Fibroblast of villous mesenchyme (primary cell): ENCODE results near the gene TTC7B. TPM values are rescaled to one million over a fixed set of nuclear protein-coding genes. Genes with fewer than 3 reads are reported as not detected.

Source experiments
- DNase-seq: peaks from one replicate; pipeline ENCODE4 v3.0.0-alpha.2; 2010; ENCODE audit warnings: low read depth
- H3K4me3 ChIP-seq: 2 replicates; pipeline ENCODE4 v1.5.1; 2011; ENCODE audit warnings: low read depth, mild to moderate bottlenecking, low read length
- total RNA-seq: library from RNA; depleted of rRNA; stranded (reverse); fragments of >200 nt; gene quantifications from 2 replicates; pipeline ENCODE4 v1.2.3, GENCODE V29; 2012
- TF ChIP-seq, protein P1 (sequence below): IDR thresholded peaks from 2 replicates; pipeline ENCODE4 v1.5.1; 2012; ENCODE audit warnings: low read depth, mild to moderate bottlenecking, low read length; ENCODE audit not compliant: insufficient read depth

Gene TTC7B
- total RNA-seq, 1 donor = 16.8 TPM

DNA sequence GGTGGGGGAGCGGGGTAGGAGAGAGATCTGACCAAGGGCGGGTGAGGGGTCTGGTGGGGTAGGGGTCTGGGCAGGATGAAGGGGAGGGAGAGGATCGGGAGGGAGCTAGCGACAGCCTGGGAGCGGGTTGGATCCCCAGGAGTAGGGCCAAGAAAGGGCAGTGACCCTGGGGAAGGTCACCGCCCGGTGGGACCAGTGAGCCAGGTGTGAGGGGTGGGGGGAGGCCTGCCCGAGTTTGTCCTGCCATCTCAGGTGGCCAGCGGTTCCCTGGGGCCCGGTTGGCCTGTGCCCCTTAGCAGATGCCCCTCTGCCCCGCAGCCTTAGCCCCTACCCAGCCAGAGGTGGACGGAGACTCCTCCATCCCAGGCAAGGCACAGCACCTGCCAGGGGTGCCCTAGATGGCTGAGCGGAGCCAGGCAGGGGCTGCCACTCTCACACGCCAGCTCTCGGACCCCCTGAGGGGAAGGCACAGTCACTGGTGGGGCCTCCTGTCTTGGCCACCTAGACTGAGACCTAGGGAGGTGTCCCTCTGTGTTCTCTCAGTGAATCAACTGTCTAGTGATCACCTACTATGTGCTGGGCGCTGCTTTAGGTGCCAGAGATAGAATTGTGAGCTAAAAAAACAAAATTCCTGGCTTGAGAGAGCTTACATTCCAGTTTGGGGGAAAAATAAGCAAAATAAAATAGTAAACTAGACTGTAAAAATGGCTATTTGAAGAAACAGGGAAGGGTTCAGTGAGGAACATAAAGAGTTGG, 629 bp upstream of the TTC7B start:
- peak overlapping the region; percentile 33 for H3K4me3 ChIP-seq
- DNase-seq = no peak
- TF ChIP-seq, protein P1, sequence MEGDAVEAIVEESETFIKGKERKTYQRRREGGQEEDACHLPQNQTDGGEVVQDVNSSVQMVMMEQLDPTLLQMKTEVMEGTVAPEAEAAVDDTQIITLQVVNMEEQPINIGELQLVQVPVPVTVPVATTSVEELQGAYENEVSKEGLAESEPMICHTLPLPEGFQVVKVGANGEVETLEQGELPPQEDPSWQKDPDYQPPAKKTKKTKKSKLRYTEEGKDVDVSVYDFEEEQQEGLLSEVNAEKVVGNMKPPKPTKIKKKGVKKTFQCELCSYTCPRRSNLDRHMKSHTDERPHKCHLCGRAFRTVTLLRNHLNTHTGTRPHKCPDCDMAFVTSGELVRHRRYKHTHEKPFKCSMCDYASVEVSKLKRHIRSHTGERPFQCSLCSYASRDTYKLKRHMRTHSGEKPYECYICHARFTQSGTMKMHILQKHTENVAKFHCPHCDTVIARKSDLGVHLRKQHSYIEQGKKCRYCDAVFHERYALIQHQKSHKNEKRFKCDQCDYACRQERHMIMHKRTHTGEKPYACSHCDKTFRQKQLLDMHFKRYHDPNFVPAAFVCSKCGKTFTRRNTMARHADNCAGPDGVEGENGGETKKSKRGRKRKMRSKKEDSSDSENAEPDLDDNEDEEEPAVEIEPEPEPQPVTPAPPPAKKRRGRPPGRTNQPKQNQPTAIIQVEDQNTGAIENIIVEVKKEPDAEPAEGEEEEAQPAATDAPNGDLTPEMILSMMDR = no peak

DNA sequence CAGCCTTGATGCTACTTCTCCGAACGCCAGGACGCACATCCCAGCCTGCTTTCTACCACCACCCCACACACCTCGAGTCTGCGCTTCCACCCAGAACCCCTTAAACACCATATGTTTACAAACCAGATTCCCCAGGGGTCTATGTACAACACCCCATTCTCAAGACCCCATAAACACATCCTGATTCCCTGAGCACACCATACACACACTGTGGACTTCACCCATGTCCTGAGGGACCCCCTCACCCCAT, 733 bp downstream of the TTC7B start:
- DNase-seq = no peak

DNA sequence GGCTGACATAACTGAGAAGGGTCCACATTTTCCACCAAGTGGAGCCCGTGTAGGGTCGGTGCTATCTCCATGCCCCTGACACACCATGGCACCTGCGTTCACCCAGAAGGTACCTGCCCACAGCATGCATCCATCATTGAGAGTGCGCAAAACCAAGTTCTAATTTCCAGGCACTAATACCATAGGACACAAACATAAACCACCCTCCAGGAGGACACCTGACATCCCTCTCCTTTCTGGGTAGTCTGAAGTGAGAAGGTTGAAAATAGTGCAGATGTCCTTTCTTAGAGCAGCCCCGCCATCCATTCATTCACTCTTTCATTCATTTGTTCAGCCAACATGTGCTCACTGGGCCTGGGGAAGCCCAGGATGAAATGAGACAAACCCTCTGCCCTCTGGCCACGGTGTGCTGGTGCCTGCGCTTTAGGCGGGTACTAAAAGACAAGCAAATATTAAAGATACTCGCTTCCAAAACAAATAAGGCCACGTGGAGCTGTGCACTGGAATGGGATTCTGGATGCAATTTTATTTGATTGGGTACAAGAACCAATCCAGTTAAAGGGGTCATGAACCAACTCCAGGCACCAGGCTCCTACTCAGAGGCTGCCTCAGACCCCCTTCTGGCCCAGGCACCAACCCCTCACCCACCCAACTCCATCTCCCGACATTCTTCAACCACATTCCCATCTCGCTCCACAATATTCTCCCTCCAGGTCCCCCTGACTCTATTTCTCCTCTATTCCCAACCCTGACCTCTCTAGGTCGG, 1.2 kb downstream of the TTC7B start:
- no peak for DNase-seq
- H3K4me3 ChIP-seq = peak overlapping the region; percentile 76
- TF ChIP-seq, protein P1 = no peak

More for the DNA sequence above, 733 bp downstream of the TTC7B start:
- TF ChIP-seq, protein P1 = no peak
- peak overlapping the region; percentile 76 for H3K4me3 ChIP-seq

DNA sequence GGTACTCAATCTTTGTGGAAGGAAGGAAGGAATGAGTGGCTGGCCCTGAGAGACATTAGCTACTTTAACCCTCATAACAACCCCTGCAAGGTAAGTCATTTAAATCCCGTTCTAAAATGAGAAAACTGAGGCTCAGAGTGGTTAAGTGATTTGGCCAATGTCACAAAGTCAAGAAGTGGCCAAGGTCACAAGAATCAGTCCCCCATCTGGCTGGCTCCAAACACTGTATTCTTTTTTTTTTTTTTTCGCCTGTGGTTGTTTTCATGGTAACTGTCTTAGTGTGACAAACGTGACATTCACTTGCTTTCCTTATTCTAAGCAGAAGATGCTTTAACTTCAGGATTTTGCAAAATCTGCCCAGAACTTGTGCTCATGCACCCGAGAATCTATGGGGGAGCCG, 2.8 kb downstream of the TTC7B start:
- no peak for DNase-seq
- TF ChIP-seq, protein P1 = no peak
- no peak overlapping the region for H3K4me3 ChIP-seq

DNA sequence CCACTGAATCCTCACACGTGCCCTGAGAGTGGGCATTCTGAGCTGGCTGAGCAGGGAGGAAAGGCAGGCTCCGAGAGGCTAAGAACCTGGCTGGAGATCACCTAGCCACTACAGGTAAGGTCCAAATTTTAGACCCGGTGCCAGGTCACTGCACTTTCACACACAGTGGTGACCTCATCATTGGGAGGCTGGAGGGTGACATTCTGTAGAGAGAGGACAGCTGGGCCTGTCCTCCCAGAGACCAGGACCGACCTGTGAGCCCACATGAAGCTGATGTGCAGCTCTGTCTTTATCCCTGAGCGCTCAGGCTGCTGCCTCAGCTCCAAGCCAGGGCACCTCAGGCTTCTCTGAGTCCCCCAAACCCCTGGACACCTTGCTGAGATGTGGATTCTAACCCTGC, 4.1 kb downstream of the TTC7B start:
- no peak for DNase-seq
- TF ChIP-seq, protein P1 = no peak
- H3K4me3 ChIP-seq = no peak overlapping the region

DNA sequence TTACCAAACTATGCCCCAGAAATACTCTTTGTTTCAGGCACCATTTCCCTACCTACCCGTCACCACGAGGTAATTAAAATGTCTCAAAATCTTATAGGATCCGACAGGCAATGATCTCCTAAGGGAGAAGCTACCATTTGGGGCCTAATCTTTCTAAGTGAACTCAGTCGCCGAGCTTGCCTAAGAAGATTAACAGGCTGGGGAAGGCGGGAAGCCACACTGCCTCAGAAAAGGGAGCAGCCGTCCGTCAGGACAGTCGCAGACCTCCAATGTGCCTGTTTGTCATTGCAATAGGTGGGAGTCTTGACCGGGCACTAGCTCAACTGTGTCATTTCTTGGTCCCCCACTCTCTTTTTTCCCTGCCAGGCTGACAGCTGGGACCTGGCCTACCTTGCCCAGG, 4.6 kb downstream of the TTC7B start:
- no peak overlapping the region for H3K4me3 ChIP-seq
- no peak for DNase-seq
- TF ChIP-seq, protein P1 = no peak
